HepG2 (cell line): ENCODE measurements around the gene TP53BP2. TPM values are rescaled to one million over a fixed set of nuclear protein-coding genes. Genes with fewer than 3 reads are reported as not detected.

Experiments used
- EP300 ChIP-seq, 3 experiments: sonication (generic) in 1 of 3; formaldehyde crosslinking in 1 of 3; IDR thresholded peaks; 2 replicates each; pipeline versions ENCODE4 v1.5.1 to v1.6.1; 2011 to 2020; ENCODE audit warnings: low read depth in 2 of 3, low read length in 2 of 3, borderline replicate concordance in 1 of 3, improper control_type of control experiment in 1 of 3, mild to moderate bottlenecking in 1 of 3, missing genetic modification reagents in 1 of 3, moderate library complexity in 1 of 3
- ISX ChIP-seq: sonication (generic); formaldehyde crosslinking; conservative IDR thresholded peaks from 2 replicates; pipeline ENCODE4 v1.5.0; 2020; ENCODE audit warnings: missing genetic modification reagents
- MAFK ChIP-seq, 2 experiments: IDR thresholded peaks in 1 of 2; conservative IDR thresholded peaks in 1 of 2; 2 replicates each; pipeline ENCODE4 v1.6.1; 2011; ENCODE audit warnings: improper control_type of control experiment in 2 of 2, low read length in 2 of 2
- MIER2 ChIP-seq: IDR thresholded peaks from 2 replicates; pipeline ENCODE4 v1.6.1; 2016; ENCODE audit warnings: missing biosample characterization, missing genetic modification reagents
- PHF8 ChIP-seq: sonication (generic); formaldehyde crosslinking; IDR thresholded peaks from 2 replicates; pipeline ENCODE4 v1.5.0; 2020; ENCODE audit warnings: missing genetic modification reagents
- POLR2A ChIP-seq, 2 experiments: IDR thresholded peaks; 2 replicates each; pipeline ENCODE4 v1.6.1; 2011; ENCODE audit warnings: low read depth in 2 of 2, low read length in 2 of 2, mild to moderate bottlenecking in 1 of 2, moderate library complexity in 1 of 2; ENCODE audit not compliant: insufficient read depth in 1 of 2
- REPIN1 ChIP-seq: sonication (generic); formaldehyde crosslinking; IDR thresholded peaks from 2 replicates; pipeline ENCODE4 v1.8.0; 2022; ENCODE audit warnings: missing genetic modification reagents, low read depth, mild to moderate bottlenecking, borderline replicate concordance
- SMAD9 ChIP-seq: sonication (generic); formaldehyde crosslinking; IDR thresholded peaks from 2 replicates; pipeline ENCODE4 v1.5.1; 2020; ENCODE audit warnings: mild to moderate bottlenecking, missing genetic modification reagents
- SOX6 ChIP-seq, 2 experiments: fragments of 450-650 bp in 1 of 2; sonication (generic) in 1 of 2; formaldehyde crosslinking in 1 of 2; IDR thresholded peaks; 2 replicates each; pipeline versions ENCODE4 v1.4.0 to v1.6.1; 2017 to 2020; ENCODE audit warnings: antibody characterized with exemption in 1 of 2, mild to moderate bottlenecking in 1 of 2, missing genetic modification reagents in 1 of 2
- ZNF121 ChIP-seq: sonication (generic); formaldehyde crosslinking; IDR thresholded peaks from 2 replicates; pipeline ENCODE4 v1.5.0; 2020; ENCODE audit warnings: mild to moderate bottlenecking, missing genetic modification reagents
- ZNF549 ChIP-seq: sonication (generic); formaldehyde crosslinking; IDR thresholded peaks from 2 replicates; pipeline ENCODE4 v1.5.0; 2020; ENCODE audit warnings: missing genetic modification reagents
- ZNF558 ChIP-seq: sonication (generic); formaldehyde crosslinking; IDR thresholded peaks from 2 replicates; pipeline ENCODE4 v1.9.0; 2022; ENCODE audit warnings: mild to moderate bottlenecking, missing genetic modification reagents, borderline replicate concordance
- polyA plus RNA-seq, 8 experiments: library from polyadenylated mRNA; depleted of rRNA in 3 of 8; stranded (reverse) in 7 of 8; unstranded in 1 of 8; fragments of >200 nt; fragmentation: Illumina TruSeq in 4 of 8; extraction: Trizol in 4 of 8; gene quantifications; 2 replicates each; pipeline versions ENCODE4 v1.2.1 to v1.2.3, GENCODE V29; 2011 to 2016; ENCODE audit warnings: low read depth in 4 of 8, missing spikeins in 1 of 8, mixed read lengths in 1 of 8; ENCODE audit not compliant: insufficient read depth in 1 of 8
- total RNA-seq, 5 experiments: library from RNA; depleted of rRNA; stranded (reverse); fragments of >200 nt; fragmentation: Illumina TruSeq; extraction: Trizol; gene quantifications; 2 replicates each; pipeline ENCODE4 v1.2.3, GENCODE V29; 2016; ENCODE audit warnings: low read depth in 1 of 5
- TF ChIP-seq, protein P1 (sequence below): sonication (generic); formaldehyde crosslinking; IDR thresholded peaks from 2 replicates; pipeline ENCODE4 v1.4.0; 2020; ENCODE audit warnings: missing genetic modification reagents
- TF ChIP-seq, protein P2 (sequence below): sonication (generic); formaldehyde crosslinking; IDR thresholded peaks from 2 replicates; pipeline ENCODE4 v1.9.0; 2021; ENCODE audit warnings: missing genetic modification reagents, mild to moderate bottlenecking, borderline replicate concordance
- TF ChIP-seq, protein P3 (sequence below): sonication (generic); formaldehyde crosslinking; IDR thresholded peaks from 2 replicates; pipeline ENCODE4 v1.4.0; 2020; ENCODE audit warnings: mild to moderate bottlenecking, missing genetic modification reagents, borderline replicate concordance
- TF ChIP-seq, protein P4 (sequence below): sonication (generic); formaldehyde crosslinking; IDR thresholded peaks from 2 replicates; pipeline ENCODE4 v1.4.0; 2020; ENCODE audit warnings: low read depth, missing genetic modification reagents

TP53BP2 gene
- total and polyA plus RNA-seq, 2 of the 13 experiments (the other 11 are each of a cell fraction or from before 2014, with no cell fraction given), result 10.0 to 14.0 TPM

DNA sequence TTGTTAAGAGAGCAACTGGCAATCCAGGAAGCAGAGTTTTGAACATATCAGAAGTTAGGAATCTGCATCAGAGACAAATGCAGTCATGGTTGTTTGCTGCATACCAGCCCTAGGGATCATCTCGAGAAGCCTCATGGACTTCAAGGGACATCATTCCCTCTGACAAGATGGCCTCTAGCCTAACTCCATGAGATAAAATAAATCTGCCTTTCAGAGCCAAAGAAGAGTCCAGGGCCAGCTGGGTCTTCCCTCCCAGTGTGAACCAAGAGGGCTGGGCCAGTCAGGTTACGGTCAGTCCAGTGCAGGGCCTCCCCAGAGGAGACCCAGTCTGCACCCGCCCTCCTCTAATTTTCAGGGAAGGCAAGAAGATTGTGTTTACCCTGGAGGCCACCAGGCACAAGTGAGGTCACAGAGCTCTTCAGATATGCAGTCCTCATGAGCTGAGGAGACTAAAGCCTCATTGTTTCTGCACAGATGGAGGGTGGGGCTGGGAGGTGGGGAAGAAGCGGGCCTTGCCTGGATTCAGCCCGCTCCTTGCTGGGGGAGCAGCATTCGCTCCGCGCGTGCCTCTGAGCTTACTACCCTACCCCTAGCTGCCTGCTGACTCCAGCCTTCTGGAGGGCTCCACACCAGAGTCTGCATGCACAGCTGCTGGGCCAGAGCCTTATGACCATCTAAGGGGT is 80.6 kb downstream of the TP53BP2 start (continued):
- TF ChIP-seq REPIN1 (CRISPR knock-in tag) (0 out of 2 replicates have a peak, but pooled peaks have one; percentile 27), MIER2 (CRISPR knock-in tag) (0 out of 2 replicates have a peak, but pooled peaks have one; percentile 41), POLR2A (IDR thresholded peaks at IDR 0.05; ENCODE audit: insufficient read depth in 1 of 2, low read depth in 2 of 2, low read length in 2 of 2) (peak in 1 of 2 experiments; percentile 56; a peak in 2 of 4 replicates), ZNF558 (CRISPR knock-in tag) (no peak), EP300 (IDR thresholded peaks at IDR 0.05; ENCODE audit: low read depth in 2 of 2, low read length in 2 of 2) (peak in 1 of 2 experiments; percentile 65; a peak in 2 of 4 replicates), EP300 (CRISPR knock-in tag; IDR thresholded peaks at IDR 0.05; ENCODE audit: borderline replicate concordance) (no peak; the same call in 1 of the 2 replicates), ZNF121 (CRISPR knock-in tag) (no peak), ZNF549 (CRISPR knock-in tag) (no peak), MAFK (conservative IDR thresholded peaks at IDR 0.05 in 1 of 2, IDR thresholded peaks at IDR 0.05 in 1 of 2; ENCODE audit: low read length in 2 of 2) (no peak), PHF8 (CRISPR knock-in tag) (no peak), SMAD9 (CRISPR knock-in tag) (no peak), ISX (CRISPR knock-in tag) (no peak), SOX6 (IDR thresholded peaks at IDR 0.05) (no peak), SOX6 (CRISPR knock-in tag; IDR thresholded peaks at IDR 0.05) (peak; percentile 91)
- TF ChIP-seq, protein P1, sequence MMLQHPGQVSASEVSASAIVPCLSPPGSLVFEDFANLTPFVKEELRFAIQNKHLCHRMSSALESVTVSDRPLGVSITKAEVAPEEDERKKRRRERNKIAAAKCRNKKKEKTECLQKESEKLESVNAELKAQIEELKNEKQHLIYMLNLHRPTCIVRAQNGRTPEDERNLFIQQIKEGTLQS, result no peak
- TF ChIP-seq, protein P2, sequence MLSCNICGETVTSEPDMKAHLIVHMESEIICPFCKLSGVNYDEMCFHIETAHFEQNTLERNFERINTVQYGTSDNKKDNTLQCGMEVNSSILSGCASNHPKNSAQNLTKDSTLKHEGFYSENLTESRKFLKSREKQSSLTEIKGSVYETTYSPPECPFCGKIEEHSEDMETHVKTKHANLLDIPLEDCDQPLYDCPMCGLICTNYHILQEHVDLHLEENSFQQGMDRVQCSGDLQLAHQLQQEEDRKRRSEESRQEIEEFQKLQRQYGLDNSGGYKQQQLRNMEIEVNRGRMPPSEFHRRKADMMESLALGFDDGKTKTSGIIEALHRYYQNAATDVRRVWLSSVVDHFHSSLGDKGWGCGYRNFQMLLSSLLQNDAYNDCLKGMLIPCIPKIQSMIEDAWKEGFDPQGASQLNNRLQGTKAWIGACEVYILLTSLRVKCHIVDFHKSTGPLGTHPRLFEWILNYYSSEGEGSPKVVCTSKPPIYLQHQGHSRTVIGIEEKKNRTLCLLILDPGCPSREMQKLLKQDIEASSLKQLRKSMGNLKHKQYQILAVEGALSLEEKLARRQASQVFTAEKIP (CRISPR knock-in tag), result no peak
- TF ChIP-seq, protein P3, sequence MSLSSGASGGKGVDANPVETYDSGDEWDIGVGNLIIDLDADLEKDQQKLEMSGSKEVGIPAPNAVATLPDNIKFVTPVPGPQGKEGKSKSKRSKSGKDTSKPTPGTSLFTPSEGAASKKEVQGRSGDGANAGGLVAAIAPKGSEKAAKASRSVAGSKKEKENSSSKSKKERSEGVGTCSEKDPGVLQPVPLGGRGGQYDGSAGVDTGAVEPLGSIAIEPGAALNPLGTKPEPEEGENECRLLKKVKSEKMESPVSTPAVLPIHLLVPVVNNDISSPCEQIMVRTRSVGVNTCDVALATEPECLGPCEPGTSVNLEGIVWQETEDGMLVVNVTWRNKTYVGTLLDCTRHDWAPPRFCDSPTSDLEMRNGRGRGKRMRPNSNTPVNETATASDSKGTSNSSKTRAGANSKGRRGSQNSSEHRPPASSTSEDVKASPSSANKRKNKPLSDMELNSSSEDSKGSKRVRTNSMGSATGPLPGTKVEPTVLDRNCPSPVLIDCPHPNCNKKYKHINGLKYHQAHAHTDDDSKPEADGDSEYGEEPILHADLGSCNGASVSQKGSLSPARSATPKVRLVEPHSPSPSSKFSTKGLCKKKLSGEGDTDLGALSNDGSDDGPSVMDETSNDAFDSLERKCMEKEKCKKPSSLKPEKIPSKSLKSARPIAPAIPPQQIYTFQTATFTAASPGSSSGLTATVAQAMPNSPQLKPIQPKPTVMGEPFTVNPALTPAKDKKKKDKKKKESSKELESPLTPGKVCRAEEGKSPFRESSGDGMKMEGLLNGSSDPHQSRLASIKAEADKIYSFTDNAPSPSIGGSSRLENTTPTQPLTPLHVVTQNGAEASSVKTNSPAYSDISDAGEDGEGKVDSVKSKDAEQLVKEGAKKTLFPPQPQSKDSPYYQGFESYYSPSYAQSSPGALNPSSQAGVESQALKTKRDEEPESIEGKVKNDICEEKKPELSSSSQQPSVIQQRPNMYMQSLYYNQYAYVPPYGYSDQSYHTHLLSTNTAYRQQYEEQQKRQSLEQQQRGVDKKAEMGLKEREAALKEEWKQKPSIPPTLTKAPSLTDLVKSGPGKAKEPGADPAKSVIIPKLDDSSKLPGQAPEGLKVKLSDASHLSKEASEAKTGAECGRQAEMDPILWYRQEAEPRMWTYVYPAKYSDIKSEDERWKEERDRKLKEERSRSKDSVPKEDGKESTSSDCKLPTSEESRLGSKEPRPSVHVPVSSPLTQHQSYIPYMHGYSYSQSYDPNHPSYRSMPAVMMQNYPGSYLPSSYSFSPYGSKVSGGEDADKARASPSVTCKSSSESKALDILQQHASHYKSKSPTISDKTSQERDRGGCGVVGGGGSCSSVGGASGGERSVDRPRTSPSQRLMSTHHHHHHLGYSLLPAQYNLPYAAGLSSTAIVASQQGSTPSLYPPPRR, result peak; percentile 69; the same call in 1 of the 2 replicates
- TF ChIP-seq, protein P4, sequence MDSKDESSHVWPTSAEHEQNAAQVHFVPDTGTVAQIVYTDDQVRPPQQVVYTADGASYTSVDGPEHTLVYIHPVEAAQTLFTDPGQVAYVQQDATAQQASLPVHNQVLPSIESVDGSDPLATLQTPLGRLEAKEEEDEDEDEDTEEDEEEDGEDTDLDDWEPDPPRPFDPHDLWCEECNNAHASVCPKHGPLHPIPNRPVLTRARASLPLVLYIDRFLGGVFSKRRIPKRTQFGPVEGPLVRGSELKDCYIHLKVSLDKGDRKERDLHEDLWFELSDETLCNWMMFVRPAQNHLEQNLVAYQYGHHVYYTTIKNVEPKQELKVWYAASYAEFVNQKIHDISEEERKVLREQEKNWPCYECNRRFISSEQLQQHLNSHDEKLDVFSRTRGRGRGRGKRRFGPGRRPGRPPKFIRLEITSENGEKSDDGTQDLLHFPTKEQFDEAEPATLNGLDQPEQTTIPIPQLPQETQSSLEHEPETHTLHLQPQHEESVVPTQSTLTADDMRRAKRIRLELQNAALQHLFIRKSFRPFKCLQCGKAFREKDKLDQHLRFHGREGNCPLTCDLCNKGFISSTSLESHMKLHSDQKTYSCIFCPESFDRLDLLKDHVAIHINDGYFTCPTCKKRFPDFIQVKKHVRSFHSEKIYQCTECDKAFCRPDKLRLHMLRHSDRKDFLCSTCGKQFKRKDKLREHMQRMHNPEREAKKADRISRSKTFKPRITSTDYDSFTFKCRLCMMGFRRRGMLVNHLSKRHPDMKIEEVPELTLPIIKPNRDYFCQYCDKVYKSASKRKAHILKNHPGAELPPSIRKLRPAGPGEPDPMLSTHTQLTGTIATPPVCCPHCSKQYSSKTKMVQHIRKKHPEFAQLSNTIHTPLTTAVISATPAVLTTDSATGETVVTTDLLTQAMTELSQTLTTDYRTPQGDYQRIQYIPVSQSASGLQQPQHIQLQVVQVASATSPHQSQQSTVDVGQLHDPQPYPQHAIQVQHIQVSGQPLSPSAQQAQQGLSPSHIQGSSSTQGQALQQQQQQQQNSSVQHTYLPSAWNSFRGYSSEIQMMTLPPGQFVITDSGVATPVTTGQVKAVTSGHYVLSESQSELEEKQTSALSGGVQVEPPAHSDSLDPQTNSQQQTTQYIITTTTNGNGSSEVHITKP (CRISPR knock-in tag), result no peak
